NCI-H446 treated with DMSO at 0.1 percent for 48 hours (cell line): ENCODE measurements around the gene ARHGEF10L.
"Not testable (repeated sequence)": the region's sequence is repeated elsewhere in the genome, so short reads cannot be mapped to it uniquely, and the experiment has no call there.

Experiments
- DNase-seq: peaks from one replicate; lab custom pipeline; 2025; lab: John Stamatoyannopoulos, UW

ARHGEF10L gene

GRCh38 chr1:17539477-17540254 lies at the start of gene ARHGEF10L:
TSS of gene ARHGEF10L (plus strand) at chr1:17539698. CDS start at chr1:17580596, 40,898 bp downstream.
- no peak for DNase-seq

- not testable (repeated sequence) for DNase-seq
Observed at GRCh38 chr1:17489768-17490417, 49.6 kb upstream of the ARHGEF10L start.

- not testable (repeated sequence) for DNase-seq
Observed at GRCh38 chr1:17490667-17491066, 48.8 kb upstream of the ARHGEF10L start.

GRCh38 chr1:17494114-17494729 lies 45.3 kb upstream of the ARHGEF10L start:
- DNase-seq, result no peak

GRCh38 chr1:17496419-17496818 lies 43.1 kb upstream of the ARHGEF10L start:
- no peak for DNase-seq

- DNase-seq, result no peak
Observed at GRCh38 chr1:17498214-17498613, 41.3 kb upstream of the ARHGEF10L start.

- peak; percentile 47 for DNase-seq
Observed at GRCh38 chr1:17502326-17502778, 37.1 kb upstream of the ARHGEF10L start.

GRCh38 chr1:17503146-17503545 lies 36.4 kb upstream of the ARHGEF10L start:
- no peak for DNase-seq

- DNase-seq, result not testable (repeated sequence)
Observed at GRCh38 chr1:17507200-17507599, 32.3 kb upstream of the ARHGEF10L start.

GRCh38 chr1:17507915-17508314 lies 31.6 kb upstream of the ARHGEF10L start:
- DNase-seq, result no peak

- DNase-seq, result no peak
Observed at GRCh38 chr1:17509363-17509762, 30.1 kb upstream of the ARHGEF10L start.

- no peak for DNase-seq
Observed at GRCh38 chr1:17510138-17510537, 29.4 kb upstream of the ARHGEF10L start.

GRCh38 chr1:17511188-17511587 lies 28.3 kb upstream of the ARHGEF10L start:
- DNase-seq, result no peak

- no peak for DNase-seq
Observed at GRCh38 chr1:17513131-17513530, 26.4 kb upstream of the ARHGEF10L start.

GRCh38 chr1:17514776-17515175 lies 24.7 kb upstream of the ARHGEF10L start:
- no peak for DNase-seq

- no peak for DNase-seq
Observed at GRCh38 chr1:17515902-17516301, 23.6 kb upstream of the ARHGEF10L start.

- DNase-seq, result no peak
Observed at GRCh38 chr1:17516303-17517214, 22.9 kb upstream of the ARHGEF10L start.

- no peak for DNase-seq
Observed at GRCh38 chr1:17520041-17520440, 19.5 kb upstream of the ARHGEF10L start.

GRCh38 chr1:17520473-17521319 lies 18.8 kb upstream of the ARHGEF10L start:
- no peak for DNase-seq

GRCh38 chr1:17521946-17522612 lies 17.4 kb upstream of the ARHGEF10L start:
- DNase-seq, result no peak
